ENCODE measurements around the gene GTF2H2C.
"Not testable (repeated sequence)": the region's sequence is repeated elsewhere in the genome, so short reads cannot be mapped to it uniquely, and the experiment has no call there.

Gene GTF2H2C

DNA sequence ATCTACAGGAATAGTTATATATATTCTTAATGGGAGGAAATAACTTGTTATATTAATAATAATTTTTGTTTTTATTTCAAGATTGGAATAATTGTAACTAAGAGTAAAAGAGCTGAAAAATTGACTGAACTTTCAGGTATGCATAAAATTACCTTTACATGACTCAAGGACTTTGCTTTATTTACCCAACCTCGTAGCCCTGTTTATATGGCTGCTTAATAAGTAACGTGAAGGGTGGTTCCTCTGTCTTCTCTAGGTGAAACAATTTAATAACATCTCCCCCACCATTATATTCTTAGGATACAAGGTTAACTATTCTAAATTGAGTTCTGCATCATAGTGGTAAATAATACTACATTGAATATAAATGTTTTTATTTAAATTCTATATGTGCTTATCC is 8.1 kb downstream of the GTF2H2C start:
- DNase-seq = not testable (repeated sequence)

DNA sequence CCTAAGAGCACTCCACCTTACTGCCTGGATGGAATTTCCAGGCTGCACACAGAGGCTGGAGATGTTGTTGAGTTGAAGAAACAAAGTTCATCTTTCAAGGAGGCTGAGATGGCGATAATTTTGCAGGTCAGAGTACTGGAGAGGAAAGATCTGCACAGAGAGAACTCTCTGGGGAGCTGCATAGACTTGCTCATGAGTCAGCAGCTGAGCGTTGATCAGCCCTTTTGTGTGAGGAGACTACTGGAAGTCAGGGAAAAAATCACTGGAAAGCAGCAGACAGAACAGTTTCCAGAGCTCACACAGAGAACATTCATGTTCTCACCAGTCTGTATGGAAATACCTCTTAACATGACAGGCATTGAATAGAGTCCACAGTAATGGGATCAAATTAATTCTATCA is 23.4 kb downstream of the GTF2H2C start:
- DNase-seq = not testable (repeated sequence)

- not testable (repeated sequence) for DNase-seq
Observed at GRCh38 chr5:69596114-69596840, 36.3 kb downstream of the GTF2H2C start.

- DNase-seq = not testable (repeated sequence)
Observed at GRCh38 chr5:69601947-69602346, 42.0 kb downstream of the GTF2H2C start.

DNA sequence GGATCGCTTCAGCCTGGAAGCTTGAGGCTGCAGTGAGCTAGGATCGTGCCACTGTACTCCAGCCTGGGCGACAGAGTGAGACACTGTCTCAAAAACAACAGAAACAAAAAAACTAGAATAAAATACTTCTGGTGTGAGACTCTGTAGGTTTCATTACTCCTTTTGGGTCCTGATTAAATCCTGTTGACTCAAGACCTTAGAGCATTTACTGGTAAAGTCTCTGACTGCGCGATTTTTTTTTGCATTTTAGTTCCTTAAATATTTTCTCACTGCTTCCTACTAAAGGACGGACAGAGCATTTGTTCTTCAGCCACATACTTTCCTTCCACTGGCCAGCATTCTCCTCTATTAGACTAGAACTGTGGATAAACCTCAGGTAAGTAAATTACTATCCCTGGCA is 46.8 kb downstream of the GTF2H2C start:
- DNase-seq = not testable (repeated sequence)

GRCh38 chr5:69607750-69608149 is 47.8 kb downstream of the GTF2H2C start:
- DNase-seq = not testable (repeated sequence)

GRCh38 chr5:69608861-69609496 is 49.0 kb downstream of the GTF2H2C start:
- DNase-seq = not testable (repeated sequence)

DNA sequence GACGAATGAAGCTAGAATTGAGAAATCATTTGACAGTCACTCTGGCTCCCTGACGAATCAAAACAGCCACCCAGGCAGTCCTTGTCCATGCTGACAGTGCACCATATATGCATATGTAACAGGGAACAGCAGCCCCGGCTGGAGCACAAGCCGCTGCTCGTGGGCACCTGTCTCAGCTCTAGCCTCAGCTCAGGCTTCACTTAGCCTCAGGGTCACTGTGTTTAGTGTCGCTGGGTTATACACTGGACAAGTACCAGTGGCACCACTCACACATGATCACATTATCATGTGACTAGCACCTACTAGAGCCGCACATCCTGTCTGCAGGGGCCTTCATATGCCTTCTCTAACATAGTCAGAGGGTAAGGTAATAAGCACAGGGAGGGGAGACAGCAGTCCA is 54.9 kb downstream of the GTF2H2C start:
- not testable (repeated sequence) for DNase-seq

DNA sequence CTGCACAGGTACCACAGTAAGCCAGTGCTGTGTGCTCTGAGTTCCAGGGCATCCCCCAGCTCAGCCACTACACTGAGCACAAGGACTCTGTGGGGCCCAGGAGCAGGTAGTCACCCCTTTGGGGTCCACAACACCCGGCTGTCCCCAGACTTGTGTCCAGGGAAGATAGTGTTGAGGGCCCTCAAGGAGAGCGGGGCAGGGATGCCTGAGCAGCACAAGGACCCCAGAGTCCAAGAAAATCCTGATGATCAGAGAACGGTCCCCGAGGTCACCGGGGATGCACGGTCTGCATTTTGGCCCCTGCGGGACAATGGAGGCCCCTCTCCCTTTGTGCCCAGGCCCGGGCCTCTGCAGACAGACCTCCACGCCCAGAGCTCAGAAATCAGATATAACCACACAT is 71.9 kb downstream of the GTF2H2C start:
- DNase-seq = not testable (repeated sequence)

All from NCI-H524 treated with DMSO at 0.1 percent for 48 hours (cell line).